Cerebellar cortex (tissue), 1 donor: ENCODE measurements around the gene FMR1NB.

Experiments used
- DNase-seq: peaks from one replicate; pipeline ENCODE4 v3.0.0-alpha.2; 2015; ENCODE audit warnings: low spot score

FMR1NB gene, protein sequence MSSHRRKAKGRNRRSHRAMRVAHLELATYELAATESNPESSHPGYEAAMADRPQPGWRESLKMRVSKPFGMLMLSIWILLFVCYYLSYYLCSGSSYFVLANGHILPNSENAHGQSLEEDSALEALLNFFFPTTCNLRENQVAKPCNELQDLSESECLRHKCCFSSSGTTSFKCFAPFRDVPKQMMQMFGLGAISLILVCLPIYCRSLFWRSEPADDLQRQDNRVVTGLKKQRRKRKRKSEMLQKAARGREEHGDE

GRCh38 chrX:147981038-147981752 is at the start of gene FMR1NB:
TSS of gene FMR1NB (plus strand) at chrX:147981337. CDS start at chrX:147981403, 66 bp downstream.
- no peak for DNase-seq

DNA sequence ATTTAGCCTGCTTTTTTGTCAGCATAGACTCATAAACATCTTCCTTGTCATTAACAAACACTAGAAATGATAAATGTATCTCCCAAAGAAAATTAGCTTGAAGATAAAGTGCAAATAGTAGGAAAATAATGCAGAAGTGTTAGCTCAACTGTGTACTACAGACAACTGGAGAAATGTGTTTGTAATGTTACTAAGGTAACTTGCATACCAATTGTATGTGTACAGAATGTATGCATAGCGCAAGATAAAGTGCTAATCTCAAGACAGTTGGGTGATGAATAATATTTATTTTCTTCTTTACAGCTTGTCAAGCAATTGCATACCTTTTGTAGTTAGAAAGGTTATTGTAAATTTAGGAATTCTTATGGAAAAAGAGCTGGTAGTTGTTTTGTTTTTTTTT is 47.3 kb upstream of the FMR1NB start:
- no peak for DNase-seq

GRCh38 chrX:147935156-147935758 is 45.9 kb upstream of the FMR1NB start:
- no peak for DNase-seq

GRCh38 chrX:147945286-147945685 is 35.9 kb upstream of the FMR1NB start:
- DNase-seq: no peak

DNA sequence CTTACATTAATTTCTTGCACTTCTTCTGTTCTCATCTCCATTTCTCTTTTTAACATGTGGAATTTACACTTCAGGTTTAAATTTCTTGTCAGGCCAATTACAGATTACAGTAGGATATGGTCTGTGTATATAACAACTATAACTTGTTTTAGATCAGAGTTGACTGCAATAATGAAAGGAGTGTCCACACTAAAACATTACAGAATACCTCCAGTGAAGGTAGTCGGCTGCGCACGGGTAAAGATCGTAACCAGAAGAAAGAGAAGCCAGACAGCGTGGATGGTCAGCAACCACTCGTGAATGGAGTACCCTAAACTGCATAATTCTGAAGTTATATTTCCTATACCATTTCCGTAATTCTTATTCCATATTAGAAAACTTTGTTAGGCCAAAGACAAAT is 32.6 kb upstream of the FMR1NB start:
- DNase-seq: no peak

GRCh38 chrX:147950352-147950751 is 30.8 kb upstream of the FMR1NB start:
- no peak for DNase-seq

GRCh38 chrX:147953976-147954375 is 27.2 kb upstream of the FMR1NB start:
- DNase-seq: peak; percentile 5

- DNase-seq: no peak
These were observed 23.8 kb upstream of the FMR1NB start for GRCh38 chrX:147957291-147957690.

GRCh38 chrX:147958291-147958690 is 22.8 kb upstream of the FMR1NB start:
- DNase-seq: no peak

- no peak for DNase-seq
These were observed 20.4 kb upstream of the FMR1NB start for GRCh38 chrX:147960722-147961121.

DNA sequence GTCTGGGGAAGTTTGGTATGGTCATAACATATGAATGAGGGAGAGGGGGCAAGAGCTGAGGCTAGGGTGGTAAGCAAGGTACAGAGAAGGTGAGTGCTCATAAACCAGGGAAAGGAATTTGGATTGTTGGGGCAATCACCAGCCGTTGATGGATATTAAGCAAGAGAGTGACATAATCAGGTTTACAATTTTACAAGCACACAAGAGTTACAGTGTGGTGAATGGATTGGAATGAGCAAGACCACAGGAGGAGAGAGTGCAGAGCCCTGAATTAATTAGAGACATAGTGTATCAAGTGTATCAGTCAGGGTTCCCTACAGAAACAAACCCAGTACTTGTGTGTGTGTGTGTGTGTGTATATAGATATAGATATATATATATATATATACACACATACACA is 18.7 kb upstream of the FMR1NB start:
- no peak for DNase-seq

GRCh38 chrX:147978931-147979330 is 2.2 kb upstream of the FMR1NB start:
- DNase-seq: no peak

GRCh38 chrX:148020329-148020728 is 39.2 kb downstream of the FMR1NB start:
- DNase-seq: no peak

DNA sequence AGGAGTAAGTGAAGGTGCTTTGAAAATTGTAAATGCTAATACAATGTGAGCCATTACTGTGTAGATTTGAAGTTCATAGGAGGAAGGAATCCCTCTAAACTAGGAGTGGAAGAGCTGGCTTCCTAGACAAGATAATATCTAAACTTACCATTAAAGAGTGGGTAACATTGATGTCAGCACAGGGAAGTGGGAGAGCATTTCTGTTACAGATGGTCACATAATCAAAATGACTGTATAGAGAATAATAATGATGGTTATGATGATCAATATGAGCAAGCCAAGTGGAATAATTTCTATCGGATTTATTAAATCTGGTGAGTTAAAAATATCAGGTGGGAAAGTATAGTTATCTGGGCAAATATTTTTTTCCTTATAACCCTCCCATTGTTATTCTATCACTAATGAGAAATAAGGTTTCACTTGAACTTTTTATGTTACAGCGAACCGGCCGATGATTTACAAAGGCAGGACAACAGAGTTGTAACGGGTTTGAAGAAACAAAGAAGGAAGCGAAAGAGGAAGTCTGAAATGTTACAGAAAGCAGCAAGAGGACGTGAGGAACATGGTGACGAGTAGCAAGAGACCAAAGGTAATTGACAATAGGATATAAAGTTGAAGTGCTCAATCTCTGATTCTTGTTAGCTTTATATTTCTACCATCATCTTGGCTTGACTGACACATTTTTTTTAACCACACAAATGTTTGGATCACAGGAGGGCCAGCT is 43.5 kb downstream of the FMR1NB start:
- no peak for DNase-seq

- no peak for DNase-seq
These were observed 54.2 kb downstream of the FMR1NB start for GRCh38 chrX:148035380-148035779.

- no peak for DNase-seq
These were observed 55.9 kb downstream of the FMR1NB start for GRCh38 chrX:148037020-148037419.

DNA sequence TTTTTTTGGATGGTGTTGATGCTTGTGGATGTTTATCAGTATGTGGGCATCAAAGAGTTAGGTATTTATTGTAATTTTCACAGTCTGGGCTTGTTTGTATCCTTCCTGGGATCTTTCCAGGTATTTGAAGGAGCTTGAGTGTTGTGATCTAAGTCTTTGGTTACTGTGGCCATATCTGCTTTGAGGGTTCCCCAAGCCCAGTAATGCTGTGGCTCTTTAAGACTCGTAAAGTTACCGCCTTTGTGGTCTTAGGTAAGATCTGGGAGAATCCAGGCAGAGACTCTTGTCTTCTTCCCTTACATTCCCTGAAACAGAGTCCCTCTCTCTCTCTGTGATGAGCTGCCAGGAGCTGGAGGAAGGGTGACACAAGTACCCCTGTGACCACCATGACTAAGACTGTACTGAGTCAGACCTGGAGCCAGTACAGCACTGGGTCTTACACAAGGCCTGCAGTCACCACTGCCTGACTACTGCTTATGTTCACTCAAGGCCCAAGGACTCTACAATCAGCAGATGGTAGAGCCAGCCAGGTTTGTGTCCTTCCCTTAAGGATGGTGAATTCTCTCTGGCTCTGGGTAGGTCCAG is 62.2 kb downstream of the FMR1NB start:
- no peak for DNase-seq

DNA sequence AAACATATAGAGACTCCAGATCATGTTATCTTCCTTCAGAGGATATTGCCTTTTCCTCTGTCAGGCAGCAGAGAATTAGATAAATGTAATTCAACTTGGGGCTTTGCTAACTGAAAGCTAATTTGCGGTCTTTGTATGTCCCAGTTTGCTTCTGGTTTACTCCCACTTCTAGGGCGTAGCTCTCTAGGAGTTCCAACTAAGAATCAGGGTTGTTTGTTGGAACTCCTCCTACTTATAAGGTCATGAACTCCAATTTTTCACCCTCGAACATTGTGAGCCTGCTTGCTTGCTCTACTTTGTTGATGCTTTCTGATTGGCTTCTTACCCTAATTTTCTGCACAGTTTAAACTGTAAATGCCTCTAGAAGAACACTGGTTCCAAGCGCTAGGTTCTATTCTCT is 66.1 kb downstream of the FMR1NB start:
- no peak for DNase-seq

DNA sequence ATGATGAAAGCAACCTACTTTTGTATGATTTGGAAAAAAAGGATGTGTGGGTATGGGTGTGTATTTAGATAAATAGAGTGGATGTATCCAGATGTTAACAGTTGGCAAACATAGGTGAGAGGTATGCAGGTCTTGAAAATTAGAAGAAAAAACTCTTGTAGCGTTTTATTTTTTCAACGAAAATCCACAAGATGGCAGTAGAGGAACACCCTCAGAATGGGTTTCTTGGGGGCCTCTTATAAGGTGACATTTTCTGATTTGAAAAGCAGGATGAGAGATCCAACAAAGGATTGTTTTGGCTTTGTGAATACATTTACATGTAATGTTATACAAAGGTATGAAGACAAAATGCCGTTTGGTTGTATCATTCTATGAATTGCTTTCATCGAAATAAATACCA is 68.3 kb downstream of the FMR1NB start:
- DNase-seq: peak; percentile 63

GRCh38 chrX:148051973-148052372 is 70.8 kb downstream of the FMR1NB start:
- DNase-seq: no peak

DNA sequence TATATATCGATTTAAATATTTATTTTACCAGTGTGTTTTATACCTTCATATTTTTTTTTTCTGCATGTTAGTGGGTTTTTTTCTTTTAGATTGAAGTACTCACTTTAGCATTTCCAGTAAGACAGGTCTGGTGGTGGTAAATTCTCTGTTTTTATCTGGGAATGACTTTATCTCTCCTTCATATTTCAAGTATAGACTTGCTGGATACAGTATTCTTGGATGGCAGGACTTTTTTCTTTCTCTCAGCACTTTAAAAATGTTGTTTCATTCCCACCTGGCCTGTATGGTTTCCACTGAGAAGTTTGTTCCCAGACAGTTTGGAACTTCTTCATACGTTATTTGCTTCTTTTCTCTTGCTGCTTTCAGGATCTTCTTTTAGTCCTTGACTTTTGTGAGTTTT is 86.1 kb downstream of the FMR1NB start:
- no peak for DNase-seq

GRCh38 chrX:148069759-148070503 is 88.8 kb downstream of the FMR1NB start:
- DNase-seq: no peak
